ENCODE data around the gene LRCH4.

LRCH4 gene

DNA sequence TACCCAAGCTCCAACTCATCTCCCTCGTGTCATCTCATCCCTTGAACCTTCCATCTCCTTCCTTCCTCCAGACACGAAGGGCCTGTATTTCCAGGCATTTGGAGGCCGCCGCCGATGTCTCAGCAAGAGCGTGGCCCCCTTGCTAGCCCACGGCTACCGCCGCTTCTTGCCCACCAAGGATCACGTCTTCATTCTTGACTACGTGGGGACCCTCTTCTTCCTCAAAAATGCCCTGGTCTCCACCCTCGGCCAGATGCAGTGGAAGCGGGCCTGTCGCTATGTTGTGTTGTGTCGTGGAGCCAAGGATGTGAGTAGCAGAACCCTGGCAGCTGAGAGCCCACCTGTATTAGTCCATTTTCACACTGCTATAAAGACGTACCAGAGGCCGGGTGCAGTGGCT, 5.7 kb upstream of the LRCH4 start:
- TF ChIP-seq TEAD4 (IDR thresholded peaks at IDR 0.05) (no peak), CEBPB (IDR thresholded peaks at IDR 0.05) (no peak), REST (IDR thresholded peaks at IDR 0.05; ENCODE audit: low read depth) (no peak), USF1 (IDR thresholded peaks at IDR 0.05) (no peak), ZBTB7A (IDR thresholded peaks at IDR 0.05; ENCODE audit: low read depth) (no peak), TCF12 (IDR thresholded peaks at IDR 0.05; ENCODE audit: low read depth) (no peak)

GRCh38 chr7:100590077-100590737, 4.3 kb upstream of the LRCH4 start:
- no peak for TF ChIP-seq TCF12 (IDR thresholded peaks at IDR 0.05; ENCODE audit: low read depth)
- no peak for TF ChIP-seq RAD21 (IDR thresholded peaks at IDR 0.05; ENCODE audit: low read depth)
- TF ChIP-seq REST (IDR thresholded peaks at IDR 0.05; ENCODE audit: low read depth), result no peak
- no peak for TF ChIP-seq EP300 (IDR thresholded peaks at IDR 0.05; ENCODE audit: borderline replicate concordance)
- no peak for TF ChIP-seq EGR1 (IDR thresholded peaks at IDR 0.05)
- no peak for TF ChIP-seq USF1 (IDR thresholded peaks at IDR 0.05)
- TF ChIP-seq NFIC (IDR thresholded peaks at IDR 0.05), result no peak
- TF ChIP-seq ZBTB7A (IDR thresholded peaks at IDR 0.05; ENCODE audit: low read depth), result no peak
- no peak for TF ChIP-seq CREB1 (IDR thresholded peaks at IDR 0.05; ENCODE audit: low read depth)
- TF ChIP-seq FOXM1 (IDR thresholded peaks at IDR 0.05; ENCODE audit: borderline replicate concordance, low read depth), result no peak
- TF ChIP-seq YY1 (IDR thresholded peaks at IDR 0.05; ENCODE audit: low read depth), result no peak
- TF ChIP-seq, protein P1, sequence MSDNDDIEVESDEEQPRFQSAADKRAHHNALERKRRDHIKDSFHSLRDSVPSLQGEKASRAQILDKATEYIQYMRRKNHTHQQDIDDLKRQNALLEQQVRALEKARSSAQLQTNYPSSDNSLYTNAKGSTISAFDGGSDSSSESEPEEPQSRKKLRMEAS (IDR thresholded peaks at IDR 0.05), result no peak
- TF ChIP-seq TEAD4 (IDR thresholded peaks at IDR 0.05), result no peak
- no peak for TF ChIP-seq CEBPB (IDR thresholded peaks at IDR 0.05)

DNA sequence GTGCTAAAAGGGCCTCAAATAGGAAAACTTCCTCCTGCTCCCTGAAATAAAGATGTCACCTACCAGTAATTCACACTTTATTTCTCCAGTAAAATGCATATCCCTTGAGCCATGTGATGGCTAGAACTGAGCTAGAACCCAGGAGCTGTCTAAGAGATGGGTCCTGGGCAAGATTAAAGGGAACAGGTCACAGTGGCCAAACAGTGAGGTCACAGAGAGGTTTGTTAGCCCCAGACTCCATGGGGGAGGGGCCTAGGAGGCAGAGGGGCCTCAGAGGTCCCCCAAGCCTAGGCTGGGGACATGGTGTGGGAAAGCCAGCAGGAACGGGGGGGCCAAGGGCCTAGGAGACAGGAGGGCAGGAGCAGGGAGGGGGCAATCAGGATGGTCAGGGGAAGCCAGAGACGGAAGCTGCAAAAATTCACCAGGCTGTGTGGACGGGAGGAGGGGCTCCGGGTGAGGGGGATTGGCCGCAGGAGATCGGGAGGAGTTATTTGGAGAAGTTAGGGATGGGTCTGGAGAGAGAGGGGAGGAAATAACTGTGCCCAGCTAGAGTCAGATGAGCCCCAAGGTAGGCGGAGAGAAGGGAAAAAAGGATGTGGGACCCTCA, 3.5 kb upstream of the LRCH4 start:
- TF ChIP-seq, protein P1 (IDR thresholded peaks at IDR 0.05), result no peak
- TF ChIP-seq TEAD4 (IDR thresholded peaks at IDR 0.05) (no peak), EP300 (IDR thresholded peaks at IDR 0.05; ENCODE audit: borderline replicate concordance) (no peak), TCF12 (IDR thresholded peaks at IDR 0.05; ENCODE audit: low read depth) (no peak), TAF1 (IDR thresholded peaks at IDR 0.05; ENCODE audit: low read depth) (no peak), CREB1 (IDR thresholded peaks at IDR 0.05; ENCODE audit: low read depth) (no peak), ZBTB7A (IDR thresholded peaks at IDR 0.05; ENCODE audit: low read depth) (no peak), CEBPB (IDR thresholded peaks at IDR 0.05) (no peak), REST (IDR thresholded peaks at IDR 0.05; ENCODE audit: low read depth) (no peak), USF1 (IDR thresholded peaks at IDR 0.05) (no peak), RAD21 (IDR thresholded peaks at IDR 0.05; ENCODE audit: low read depth) (no peak)

GRCh38 chr7:100588438-100588837, 2.5 kb upstream of the LRCH4 start:
- TF ChIP-seq NFIC (IDR thresholded peaks at IDR 0.05), result no peak
- TF ChIP-seq CREB1 (IDR thresholded peaks at IDR 0.05; ENCODE audit: low read depth), result no peak
- no peak for TF ChIP-seq CEBPB (IDR thresholded peaks at IDR 0.05)
- TF ChIP-seq USF1 (IDR thresholded peaks at IDR 0.05), result no peak
- no peak for TF ChIP-seq YY1 (IDR thresholded peaks at IDR 0.05; ENCODE audit: low read depth)
- no peak for TF ChIP-seq EGR1 (IDR thresholded peaks at IDR 0.05)
- TF ChIP-seq, protein P1 (IDR thresholded peaks at IDR 0.05), result no peak
- TF ChIP-seq RAD21 (IDR thresholded peaks at IDR 0.05; ENCODE audit: low read depth), result no peak; the same call in 1 of the 2 replicates
- no peak for TF ChIP-seq TEAD4 (IDR thresholded peaks at IDR 0.05)
- no peak for TF ChIP-seq TCF12 (IDR thresholded peaks at IDR 0.05; ENCODE audit: low read depth)
- no peak for TF ChIP-seq REST (IDR thresholded peaks at IDR 0.05; ENCODE audit: low read depth)
- no peak for TF ChIP-seq FOXM1 (IDR thresholded peaks at IDR 0.05; ENCODE audit: borderline replicate concordance, low read depth)
- TF ChIP-seq EP300 (IDR thresholded peaks at IDR 0.05; ENCODE audit: borderline replicate concordance), result no peak
- TF ChIP-seq ZBTB7A (IDR thresholded peaks at IDR 0.05; ENCODE audit: low read depth), result no peak
- no peak for TF ChIP-seq TAF1 (IDR thresholded peaks at IDR 0.05; ENCODE audit: low read depth)
